Stimulated activated naive CD8-positive, alpha-beta T cell treated with anti-CD3 and anti-CD28 coated beads, Interleukin-15, Interleukin-2, amounts not matched to agents 100 ng/mL and 50 ng/mL, for 24 hours (primary cell): ENCODE results near the gene MASP1.

Source experiments
- H3K27ac Mint-ChIP-seq: one replicate; pipeline ENCODE4 v1.8.0; 2021; ENCODE audit warnings: mild to moderate bottlenecking, mixed read lengths
- H3K27me3 Mint-ChIP-seq: one replicate; pipeline ENCODE4 v1.8.0; 2021; ENCODE audit warnings: mixed read lengths
- H3K36me3 Mint-ChIP-seq: one replicate; pipeline ENCODE4 v1.8.0; 2021; ENCODE audit warnings: low read depth, mixed read lengths
- H3K4me1 Mint-ChIP-seq: one replicate; pipeline ENCODE4 v1.8.0; 2021; ENCODE audit warnings: low read depth, mixed read lengths
- H3K4me3 Mint-ChIP-seq: one replicate; pipeline ENCODE4 v1.8.0; 2021; ENCODE audit warnings: mild to moderate bottlenecking, mixed read lengths
- H3K9me3 Mint-ChIP-seq: one replicate; pipeline ENCODE4 v1.8.0; 2021; ENCODE audit warnings: mixed read lengths

Gene MASP1

DNA sequence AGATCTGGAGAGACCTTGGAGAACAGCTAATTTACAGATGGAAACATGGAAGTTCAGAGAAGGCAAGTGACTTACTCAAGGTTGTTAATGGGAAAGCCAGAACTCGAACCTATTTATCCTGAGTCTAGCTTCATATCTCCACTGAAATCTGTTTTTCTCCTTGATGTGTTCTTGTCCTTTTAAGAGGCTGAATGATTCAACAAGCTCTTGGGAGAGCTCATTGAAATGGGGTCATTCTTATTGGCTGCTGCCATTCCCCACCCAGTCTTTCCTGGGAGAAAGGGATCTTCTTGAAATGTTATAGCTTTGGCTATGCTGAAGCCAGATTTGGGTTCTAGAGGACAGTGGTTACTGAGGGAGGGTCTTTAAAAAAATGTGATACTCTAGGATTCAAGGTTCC is 53.3 kb downstream of the MASP1 start:
- Mint-ChIP-seq H3K27ac (no peak overlapping the region), H3K4me3 (no peak overlapping the region)

DNA sequence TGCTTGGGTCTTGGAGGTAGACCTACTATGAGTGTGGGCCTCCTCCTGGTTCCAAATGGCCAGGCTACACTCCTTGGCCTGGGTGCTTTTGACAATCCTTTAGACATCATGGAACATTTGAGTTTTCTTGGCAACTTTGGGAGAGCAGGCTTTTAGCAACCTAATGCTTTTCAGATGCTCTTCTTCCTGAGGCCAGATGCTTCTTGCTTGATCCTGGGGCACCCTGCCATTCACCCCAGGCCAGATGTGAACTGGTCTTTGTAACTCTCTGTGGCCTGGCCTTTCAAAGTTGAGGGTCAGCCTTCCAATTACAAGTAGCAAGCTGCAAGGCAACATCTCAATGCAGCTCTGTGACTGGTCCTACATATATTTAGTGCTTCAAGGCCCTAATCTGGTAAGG is 53.8 kb downstream of the MASP1 start:
- H3K27ac Mint-ChIP-seq, result no peak overlapping the region

More for the DNA sequence above, 53.3 kb downstream of the MASP1 start:
- no peaks in the 10 kb centered on the region for H3K36me3 Mint-ChIP-seq
- H3K4me1 Mint-ChIP-seq, result no peaks in the 10 kb centered on the region
- no peaks in the 10 kb centered on the region for H3K27me3 Mint-ChIP-seq
- H3K9me3 Mint-ChIP-seq, result peaks cover 4% of the 10 kb centered on the region

DNA sequence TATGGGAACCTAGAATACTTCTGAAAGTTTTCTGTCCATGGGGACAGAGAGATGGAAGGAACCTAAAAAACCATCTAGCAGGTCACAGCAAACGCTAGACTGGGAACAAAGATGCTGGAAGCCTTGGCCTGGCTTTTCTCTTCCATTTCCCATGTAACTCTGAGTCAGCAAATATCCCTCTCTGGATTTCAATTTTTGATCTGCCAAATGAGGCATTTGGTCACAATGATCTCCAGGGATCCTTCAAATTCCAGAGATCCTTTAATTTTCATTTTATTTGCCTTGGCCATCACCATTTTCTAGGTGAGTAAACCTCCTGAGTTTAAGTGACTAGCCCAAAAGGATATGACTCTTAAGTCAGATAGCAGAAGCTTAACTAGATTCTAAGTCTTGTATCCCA is 54.6 kb downstream of the MASP1 start:
- no peaks in the 10 kb centered on the region for H3K4me1 Mint-ChIP-seq
- H3K4me3 Mint-ChIP-seq, result no peak overlapping the region
- H3K27me3 Mint-ChIP-seq, result no peaks in the 10 kb centered on the region
- no peaks in the 10 kb centered on the region for H3K36me3 Mint-ChIP-seq
- H3K9me3 Mint-ChIP-seq, result peaks cover 4% of the 10 kb centered on the region
- no peak overlapping the region for H3K27ac Mint-ChIP-seq

More for the DNA sequence above, 53.8 kb downstream of the MASP1 start:
- peaks cover 4% of the 10 kb centered on the region for H3K9me3 Mint-ChIP-seq
- H3K4me3 Mint-ChIP-seq, result no peak overlapping the region
- H3K36me3 Mint-ChIP-seq, result no peaks in the 10 kb centered on the region
- no peaks in the 10 kb centered on the region for H3K27me3 Mint-ChIP-seq
- H3K4me1 Mint-ChIP-seq, result no peaks in the 10 kb centered on the region

DNA sequence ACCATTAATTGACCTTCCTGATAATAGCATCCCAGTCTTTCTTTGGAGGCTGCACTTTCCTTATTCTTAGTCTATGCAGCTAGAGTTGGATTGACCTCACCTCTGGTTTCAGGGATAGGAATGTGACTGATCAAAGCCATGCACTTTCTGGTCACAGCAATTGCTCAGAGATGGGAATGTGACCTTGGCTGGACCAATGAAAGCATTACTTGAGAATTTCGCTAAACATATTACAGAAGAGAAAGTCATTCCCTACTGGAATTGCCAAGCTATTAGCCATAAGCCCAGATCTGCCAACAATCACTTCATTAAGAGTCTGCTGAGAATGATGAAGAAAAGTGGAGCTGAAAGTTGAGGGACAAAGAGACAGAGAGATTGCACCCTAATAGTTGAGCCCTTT is 61.5 kb downstream of the MASP1 start:
- H3K27ac Mint-ChIP-seq, result no peak overlapping the region

DNA sequence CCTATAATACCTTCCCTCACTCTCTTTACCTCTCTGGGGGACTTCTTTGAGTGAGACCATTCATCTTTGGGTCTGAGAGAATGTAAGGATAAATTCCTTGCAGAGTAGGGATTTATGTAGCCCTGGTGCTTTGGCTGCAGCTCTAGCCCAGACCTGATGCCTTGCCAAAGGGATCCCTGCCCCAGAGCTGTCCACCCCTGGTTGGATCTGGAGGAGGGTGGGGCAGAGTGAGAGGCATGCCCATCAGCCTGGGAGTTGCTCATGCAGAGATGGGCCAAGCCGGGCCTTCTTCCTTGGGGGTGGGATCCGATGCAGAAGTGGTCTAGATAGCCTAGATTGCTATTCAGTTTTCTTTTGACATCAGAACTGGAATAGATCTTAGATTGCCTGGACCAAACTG is 62.8 kb downstream of the MASP1 start:
- Mint-ChIP-seq H3K4me3 (no peak overlapping the region), H3K4me1 (no peaks in the 10 kb centered on the region), H3K36me3 (no peaks in the 10 kb centered on the region), H3K9me3 (no peaks in the 10 kb centered on the region), H3K27me3 (peaks cover 12% of the 10 kb centered on the region), H3K27ac (no peak overlapping the region)

More for the DNA sequence above, 61.5 kb downstream of the MASP1 start:
- Mint-ChIP-seq H3K9me3 (no peaks in the 10 kb centered on the region), H3K27me3 (peaks cover 12% of the 10 kb centered on the region), H3K36me3 (no peaks in the 10 kb centered on the region), H3K4me1 (no peaks in the 10 kb centered on the region), H3K4me3 (no peak overlapping the region)

DNA sequence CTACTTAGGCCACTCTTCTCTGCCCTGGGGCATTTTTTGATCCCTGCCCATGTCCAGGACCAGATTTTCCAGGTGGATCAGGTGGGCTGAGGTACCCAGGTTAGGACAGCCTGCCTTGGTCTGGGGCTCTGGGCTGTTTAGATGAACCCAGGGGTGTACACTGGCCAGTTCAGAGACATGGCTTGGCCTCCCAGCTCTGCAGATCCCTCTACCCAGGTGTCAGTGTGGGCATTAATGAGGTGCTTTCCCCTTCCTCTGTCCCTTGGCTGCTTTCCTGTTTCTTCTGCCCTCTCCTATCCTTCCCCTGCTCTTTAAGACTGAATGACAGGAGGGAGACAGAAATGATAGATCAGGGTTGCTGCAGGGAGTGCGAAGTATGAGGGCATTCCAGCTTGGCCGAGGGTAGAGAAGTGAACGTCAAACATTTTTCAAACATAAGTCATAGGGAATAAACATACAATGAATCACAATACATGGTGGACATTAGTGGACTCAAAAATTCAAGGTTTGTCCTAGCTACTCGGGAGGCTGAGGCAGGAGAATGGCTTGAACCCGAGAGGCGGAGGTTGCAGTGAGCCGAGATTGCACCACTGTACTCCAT is 63.8 kb downstream of the MASP1 start:
- Mint-ChIP-seq H3K36me3 (no peaks in the 10 kb centered on the region), H3K4me3 (no peak overlapping the region), H3K4me1 (no peaks in the 10 kb centered on the region), H3K27me3 (peaks cover 12% of the 10 kb centered on the region), H3K9me3 (no peaks in the 10 kb centered on the region), H3K27ac (no peak overlapping the region)

DNA sequence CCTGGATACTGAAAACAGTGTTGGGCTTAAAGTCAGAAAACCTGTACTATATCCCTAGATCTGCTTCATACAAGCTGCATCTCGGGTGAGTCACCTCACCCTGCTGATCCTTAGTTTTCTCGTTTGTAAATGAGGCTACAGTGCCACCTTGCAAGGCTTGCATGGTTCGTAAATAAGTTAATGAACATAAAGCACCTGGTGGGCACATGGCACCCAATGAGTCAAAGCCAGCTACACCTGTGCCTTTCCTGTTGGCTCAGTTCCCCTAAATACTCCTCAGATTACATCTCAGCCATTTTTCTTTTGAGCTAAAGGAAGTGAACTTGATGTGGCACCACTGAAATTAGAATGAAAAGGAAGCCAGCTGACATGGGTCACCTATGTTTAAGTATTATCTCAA is 67.7 kb downstream of the MASP1 start:
- no peaks in the 10 kb centered on the region for H3K36me3 Mint-ChIP-seq

DNA sequence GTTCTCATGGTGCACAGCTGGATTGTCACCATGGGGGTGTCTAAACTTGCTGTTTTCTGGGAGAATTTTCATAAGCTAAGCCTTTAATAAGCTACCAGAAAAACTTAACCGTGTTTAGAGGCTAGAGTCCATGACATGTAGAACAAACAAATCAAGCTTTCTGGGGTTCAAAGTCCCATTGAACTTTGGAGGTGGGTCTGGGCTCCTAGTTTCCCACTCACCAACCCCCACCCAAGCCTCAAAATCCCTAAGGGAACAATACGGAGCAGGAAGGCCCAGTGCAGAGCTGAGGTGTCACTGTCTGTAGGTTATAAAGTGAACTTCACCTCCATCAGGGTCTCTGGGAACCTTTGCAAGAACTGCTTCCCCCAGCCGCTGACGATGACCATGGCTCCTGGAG is 68.7 kb downstream of the MASP1 start:
- Mint-ChIP-seq H3K4me3 (no peak overlapping the region), H3K36me3 (no peaks in the 10 kb centered on the region), H3K9me3 (no peaks in the 10 kb centered on the region), H3K4me1 (no peaks in the 10 kb centered on the region), H3K27me3 (peaks cover 4% of the 10 kb centered on the region), H3K27ac (no peak overlapping the region)

More for the DNA sequence above, 67.7 kb downstream of the MASP1 start:
- Mint-ChIP-seq H3K27ac (no peak overlapping the region), H3K4me1 (no peaks in the 10 kb centered on the region), H3K4me3 (no peak overlapping the region), H3K27me3 (peaks cover 8% of the 10 kb centered on the region), H3K9me3 (no peaks in the 10 kb centered on the region)

DNA sequence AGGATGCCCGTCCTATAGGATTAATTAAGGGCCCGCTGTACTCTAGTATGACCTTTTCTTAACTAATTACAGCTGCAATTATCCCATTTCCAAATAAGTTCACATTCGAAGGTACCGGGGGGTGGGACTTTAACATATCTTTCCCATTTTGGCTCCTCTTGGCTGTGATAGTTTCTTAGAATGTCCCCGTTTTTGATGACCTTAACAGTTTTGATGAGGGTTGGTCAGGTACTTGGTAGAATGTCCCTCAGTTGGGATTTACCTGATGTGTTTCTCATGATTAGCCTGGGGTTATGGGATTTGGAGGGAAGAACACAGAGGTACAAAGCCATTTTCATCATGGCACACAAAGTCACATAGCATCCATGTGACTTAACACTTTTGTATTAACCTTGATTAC is 76.1 kb downstream of the MASP1 start:
- no peak overlapping the region for H3K27ac Mint-ChIP-seq
- H3K4me3 Mint-ChIP-seq, result no peak overlapping the region
- H3K36me3 Mint-ChIP-seq, result no peaks in the 10 kb centered on the region
- H3K9me3 Mint-ChIP-seq, result no peaks in the 10 kb centered on the region
- peaks cover 3% of the 10 kb centered on the region for H3K27me3 Mint-ChIP-seq
- no peaks in the 10 kb centered on the region for H3K4me1 Mint-ChIP-seq

DNA sequence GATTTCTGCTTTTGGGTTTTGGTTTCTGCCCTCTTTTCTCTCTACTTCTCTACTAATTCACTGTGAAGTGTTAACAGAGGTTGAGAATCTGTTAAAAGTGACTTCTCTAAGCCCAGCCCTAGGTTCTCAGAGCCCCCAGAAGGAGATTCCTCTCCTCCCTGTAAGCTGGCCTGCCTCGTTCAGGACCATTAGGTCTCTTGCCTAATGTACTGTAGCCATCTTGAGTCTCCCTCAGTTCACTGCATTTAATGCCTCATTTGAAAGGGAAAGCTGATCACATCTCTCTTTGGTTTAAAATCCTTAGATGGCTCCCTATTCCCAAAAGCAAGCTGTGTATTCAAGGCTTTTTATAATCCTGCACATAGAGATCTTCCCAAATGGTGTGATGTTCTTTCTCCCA is 77.9 kb downstream of the MASP1 start:
- no peaks in the 10 kb centered on the region for H3K36me3 Mint-ChIP-seq
- H3K27me3 Mint-ChIP-seq, result peaks cover 3% of the 10 kb centered on the region
- no peaks in the 10 kb centered on the region for H3K9me3 Mint-ChIP-seq
- no peak overlapping the region for H3K4me3 Mint-ChIP-seq
- H3K27ac Mint-ChIP-seq, result no peak overlapping the region
- no peaks in the 10 kb centered on the region for H3K4me1 Mint-ChIP-seq

DNA sequence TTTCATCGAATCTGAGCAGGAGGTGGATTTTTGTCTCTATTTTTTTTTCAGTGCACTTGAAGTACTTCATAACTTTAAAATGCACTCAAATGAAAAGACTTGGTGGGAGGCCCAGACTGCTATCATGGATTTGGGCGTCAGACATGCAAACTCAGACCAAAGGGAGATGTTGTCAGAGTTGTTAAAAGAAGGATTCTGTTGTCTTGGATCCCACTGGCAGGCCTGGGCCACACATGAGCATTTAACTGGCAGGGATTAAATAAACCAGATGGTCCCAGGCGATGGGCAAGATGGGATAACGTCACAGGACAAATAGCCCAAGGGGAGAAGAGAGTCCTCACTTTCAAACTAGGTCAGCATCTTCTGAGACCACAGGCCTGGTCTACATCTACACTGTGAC is 78.8 kb downstream of the MASP1 start:
- H3K4me3 Mint-ChIP-seq, result no peak overlapping the region
- no peaks in the 10 kb centered on the region for H3K4me1 Mint-ChIP-seq
- H3K9me3 Mint-ChIP-seq, result no peaks in the 10 kb centered on the region
- no peak overlapping the region for H3K27ac Mint-ChIP-seq
- H3K27me3 Mint-ChIP-seq, result peaks cover 3% of the 10 kb centered on the region
- no peaks in the 10 kb centered on the region for H3K36me3 Mint-ChIP-seq

DNA sequence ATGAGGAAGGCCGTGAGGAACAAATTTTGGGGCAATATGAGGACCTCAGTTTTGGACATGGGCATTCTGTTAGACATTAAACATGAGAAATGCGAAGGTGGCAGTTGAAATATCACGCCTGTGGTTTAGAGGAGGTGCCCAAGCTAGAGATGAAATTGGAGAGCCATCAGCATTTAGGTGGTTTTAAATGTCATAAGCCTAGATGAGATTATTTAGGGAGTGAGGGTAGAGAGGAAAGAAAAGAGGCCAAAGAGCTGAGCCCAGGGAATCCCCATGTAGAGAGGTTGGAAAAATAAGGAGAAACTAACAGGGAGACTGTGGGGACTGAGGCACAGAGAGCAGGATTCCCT is 79.4 kb downstream of the MASP1 start:
- Mint-ChIP-seq H3K9me3 (no peaks in the 10 kb centered on the region), H3K36me3 (no peaks in the 10 kb centered on the region), H3K27me3 (peaks cover 3% of the 10 kb centered on the region), H3K4me3 (no peak overlapping the region), H3K27ac (no peak overlapping the region), H3K4me1 (no peaks in the 10 kb centered on the region)

DNA sequence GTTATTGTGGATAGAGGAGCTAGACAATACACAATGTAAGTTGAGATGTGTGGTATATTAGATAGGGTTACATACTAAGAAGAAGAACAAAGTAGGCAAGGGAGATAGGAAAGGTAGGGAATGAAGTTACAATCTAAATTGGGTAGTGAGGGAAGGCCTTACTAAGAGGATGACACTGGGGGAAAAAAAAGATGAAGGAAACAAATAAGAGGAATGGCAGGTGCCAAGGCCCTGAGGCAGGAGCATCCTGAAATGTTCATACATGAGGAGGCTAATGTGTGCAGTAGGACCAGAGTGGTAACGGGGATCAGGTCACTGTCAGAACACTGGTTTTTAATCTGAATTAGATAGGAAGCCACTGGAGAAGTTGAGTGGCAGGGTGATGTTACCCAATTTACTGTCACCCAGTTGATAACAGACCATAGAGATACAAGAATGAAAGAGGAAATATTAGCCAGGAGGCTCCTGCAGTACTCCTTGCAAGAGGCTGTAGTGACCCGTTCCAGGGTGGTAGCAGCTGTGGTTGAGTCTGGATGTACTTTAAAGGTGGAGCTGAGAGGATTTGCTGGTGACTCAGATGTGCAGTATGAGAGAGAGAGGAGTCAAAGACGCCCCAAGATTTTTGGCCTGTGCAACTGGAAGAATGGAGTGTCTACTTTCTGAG is 79.9 kb downstream of the MASP1 start:
- Mint-ChIP-seq H3K9me3 (no peaks in the 10 kb centered on the region), H3K4me3 (no peak overlapping the region), H3K27me3 (peaks cover 3% of the 10 kb centered on the region), H3K27ac (no peak overlapping the region), H3K36me3 (no peaks in the 10 kb centered on the region), H3K4me1 (no peaks in the 10 kb centered on the region)

DNA sequence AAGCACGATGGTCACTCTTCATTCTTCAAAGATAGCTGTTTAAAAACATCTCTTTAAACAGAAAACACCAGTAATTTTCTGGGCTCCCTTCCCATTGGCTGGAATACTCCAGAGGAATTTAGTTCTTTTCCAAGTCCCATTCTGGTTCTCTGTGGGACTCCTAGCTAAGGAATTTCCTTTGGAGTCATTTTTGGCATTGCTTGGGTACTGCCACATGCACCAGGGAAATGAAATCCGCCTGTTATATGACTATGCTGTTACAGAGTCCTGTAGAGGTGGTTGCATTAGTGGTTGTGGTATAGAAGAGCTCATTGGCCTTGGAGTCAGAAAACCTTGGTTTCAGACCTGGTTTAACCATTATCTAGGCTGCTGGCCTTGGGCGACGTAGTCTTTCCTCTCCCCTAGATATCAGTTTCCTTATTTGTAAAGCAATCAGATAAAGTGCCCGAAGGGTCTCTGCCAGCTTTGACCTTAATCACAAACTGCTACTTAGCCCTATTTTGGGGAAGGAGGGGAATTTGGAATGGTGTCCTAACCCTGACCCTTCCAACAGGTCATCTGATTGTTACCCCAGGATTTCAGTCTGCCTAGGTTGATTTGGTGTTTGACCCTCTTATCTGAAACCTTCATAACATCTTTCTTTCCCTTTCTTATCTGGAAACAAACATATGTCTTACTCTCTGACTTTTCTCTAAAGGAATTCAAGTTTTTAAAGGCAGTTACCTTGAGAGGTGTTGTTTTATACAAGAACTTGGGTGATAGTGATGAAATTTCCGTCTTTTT is 80.8 kb downstream of the MASP1 start:
- H3K4me1 Mint-ChIP-seq, result no peaks in the 10 kb centered on the region
- H3K9me3 Mint-ChIP-seq, result no peaks in the 10 kb centered on the region
- peaks cover 3% of the 10 kb centered on the region for H3K27me3 Mint-ChIP-seq
- no peak overlapping the region for H3K4me3 Mint-ChIP-seq
- H3K36me3 Mint-ChIP-seq, result no peaks in the 10 kb centered on the region
- H3K27ac Mint-ChIP-seq, result no peak overlapping the region

DNA sequence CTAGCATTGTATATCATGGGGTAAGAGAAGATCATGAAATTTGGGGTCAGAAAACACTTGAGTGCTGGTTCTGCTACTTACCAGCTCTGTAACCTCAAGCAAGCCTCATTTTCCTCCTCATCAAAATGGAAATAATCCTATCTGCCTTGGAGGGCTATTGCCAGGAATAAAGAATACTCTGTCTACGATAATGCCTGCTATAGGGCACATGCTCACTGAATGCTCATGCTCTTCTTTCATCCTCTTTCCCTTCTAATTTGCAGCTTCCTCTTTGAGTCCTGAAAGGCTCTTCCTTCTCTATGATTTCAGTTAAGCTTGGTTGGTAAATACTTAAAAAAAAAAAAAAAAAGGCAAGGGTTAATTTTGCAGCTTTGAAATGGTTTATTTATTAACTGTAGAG is 81.4 kb downstream of the MASP1 start:
- H3K27ac Mint-ChIP-seq, result no peak overlapping the region
- peaks cover 8% of the 10 kb centered on the region for H3K27me3 Mint-ChIP-seq
- no peak overlapping the region for H3K4me3 Mint-ChIP-seq
- H3K9me3 Mint-ChIP-seq, result no peaks in the 10 kb centered on the region
- H3K4me1 Mint-ChIP-seq, result no peaks in the 10 kb centered on the region
- H3K36me3 Mint-ChIP-seq, result no peaks in the 10 kb centered on the region
